H1 (cell line): Measurements from ENCODE around the gene OR5C1. TPM values are rescaled to one million over a fixed set of nuclear protein-coding genes. Genes with fewer than 3 reads are reported as not detected.

Experiments
- EGR1 ChIP-seq: IDR thresholded peaks from 2 replicates; pipeline ENCODE4 v1.6.1; 2011; ENCODE audit warnings: low read depth, low read length, borderline replicate concordance
- KDM5A ChIP-seq: fragments of 200-600 bp; IDR thresholded peaks from 2 replicates; pipeline ENCODE4 v1.7.1; 2012; ENCODE audit warnings: mild to moderate bottlenecking, low read length, inconsistent platforms, mixed read lengths
- POLR2A ChIP-seq, 2 experiments: IDR thresholded peaks; 1 replicate in 1 of 2; 2 replicates in 1 of 2; pipeline ENCODE4 v1.6.1; 2011; ENCODE audit warnings: low read depth in 2 of 2, low read length in 2 of 2, mild to moderate bottlenecking in 2 of 2; ENCODE audit errors: control extremely low read depth in 1 of 2
- RFX5 ChIP-seq: IDR thresholded peaks from 2 replicates; pipeline ENCODE4 v1.6.1; 2011; ENCODE audit warnings: low read depth, low read length, improper control_type of control experiment, borderline replicate concordance
- SAP30 ChIP-seq: fragments of 300-600 bp; sonication (generic); IDR thresholded peaks from 2 replicates; pipeline ENCODE4 v1.7.1; 2012; ENCODE audit warnings: low read length, moderate library complexity, mild to moderate bottlenecking, inconsistent platforms; ENCODE audit not compliant: insufficient read depth, insufficient replicate concordance
- polyA plus RNA-seq, 7 experiments: library from polyadenylated mRNA; depleted of rRNA in 3 of 7; stranded (reverse) in 5 of 7; unstranded in 2 of 7; fragments of >200 nt in 5 of 7; fragments of 200-250 nt in 2 of 7; gene quantifications; 1 replicate in 5 of 7; 2 replicates in 1 of 7; 4 replicates in 1 of 7; pipeline versions ENCODE4 v1.2.1 to v1.2.3, GENCODE V29; 2011 to 2013; ENCODE audit warnings: missing spikeins in 2 of 7, mixed read lengths in 2 of 7
- total RNA-seq: library from RNA; stranded (reverse); fragmentation: NEBNext Ultra II Directional; extraction: Animal tissue kit (Norgen Biotek cat#: 25700); gene quantifications from 2 replicates; pipeline ENCODE4 v1.2.1, GENCODE V29; 2021

OR5C1 gene
- total and polyA plus RNA-seq, 2 of the 8 experiments (the other 6 are each of a cell fraction or from before 2014, with no cell fraction given) = not detected

- TF ChIP-seq KDM5A (no peak), RFX5 (no peak), POLR2A (IDR thresholded peaks at IDR 0.05; ENCODE audit: control extremely low read depth in 1 of 2, low read depth in 2 of 2, low read length in 2 of 2) (no peak), SAP30 (no peak), EGR1 (no peak)
Measured at GRCh38 chr9:122822056-122822455, 33.3 kb downstream of the OR5C1 start (continued).
